Cardiac muscle cell (in vitro differentiated cells and primary cell): Measurements from ENCODE around the gene GRIA3. TPM values are rescaled to one million over a fixed set of nuclear protein-coding genes. Genes with fewer than 3 reads are reported as not detected.

Experiments used
- DNase-seq, 2 donors: peaks; one replicate each; pipeline versions ENCODE4 v3.0.0 to v3.0.0-alpha.2; 2010 to 2017; ENCODE audit warnings: low read depth in 1 of 2, low spot score in 1 of 2
- H3K27ac ChIP-seq: fragments of 200-600 bp; sonication (generic); 2 replicates; pipeline ENCODE4 v1.5.1; 2016
- H3K27me3 ChIP-seq: fragments of 200-600 bp; sonication (generic); 2 replicates; pipeline ENCODE4 v1.6.0; 2016; ENCODE audit warnings: control low read depth
- H3K36me3 ChIP-seq: fragments of 200-600 bp; sonication (generic); 2 replicates; pipeline ENCODE4 v1.5.1; 2016; ENCODE audit warnings: control low read depth
- H3K4me1 ChIP-seq: fragments of 200-600 bp; sonication (generic); 2 replicates; pipeline ENCODE4 v1.8.1; 2017; ENCODE audit warnings: low read depth, mild to moderate bottlenecking, mixed run types
- H3K4me3 ChIP-seq: fragments of 200-600 bp; sonication (generic); 2 replicates; pipeline ENCODE4 v1.5.1; 2016; ENCODE audit warnings: mild to moderate bottlenecking
- H3K9me3 ChIP-seq: fragments of 200-600 bp; sonication (generic); 2 replicates; pipeline ENCODE4 v1.5.1; 2017; ENCODE audit warnings: low read depth, mild to moderate bottlenecking, control low read depth
- CTCF ChIP-seq: IDR thresholded peaks from 2 replicates; pipeline ENCODE4 v1.5.1; 2012; ENCODE audit warnings: low read depth, mild to moderate bottlenecking, low read length
- polyA plus RNA-seq: library from polyadenylated mRNA; unstranded; fragments of >200 nt; fragmentation: Nextera tagmentation; extraction: Ambion mirVana; gene quantifications from 2 replicates; pipeline ENCODE4 v1.2.1, GENCODE V29; 2016
- total RNA-seq: library from RNA; depleted of rRNA; stranded (reverse); fragments of >200 nt; gene quantifications from 2 replicates; pipeline ENCODE4 v1.2.3, GENCODE V29; 2016

The GRIA3 gene
- total and polyA plus RNA-seq, 2 experiments from 2014 or later = 2.8 to 6.1 TPM

GRCh38 chrX:123219916-123220315 is 35.8 kb downstream of the GRIA3 start:
- H3K4me1 ChIP-seq = peaks cover 14% of the 10 kb centered on the region
- no peaks in the 10 kb centered on the region for H3K36me3 ChIP-seq
- no peak overlapping the region for H3K4me3 ChIP-seq
- H3K9me3 ChIP-seq = no peaks in the 10 kb centered on the region
- DNase-seq = peak in 1 of 2 donors; percentile 43
- H3K27me3 ChIP-seq = no peaks in the 10 kb centered on the region
- peak overlapping the region; percentile 30 for H3K27ac ChIP-seq
- no peak for TF ChIP-seq CTCF

- Histone ChIP-seq H3K36me3 (no peaks in the 10 kb centered on the region), H3K27me3 (no peaks in the 10 kb centered on the region), H3K27ac (no peak overlapping the region), H3K4me1 (peaks cover 14% of the 10 kb centered on the region), H3K4me3 (no peak overlapping the region), H3K9me3 (no peaks in the 10 kb centered on the region)
- TF ChIP-seq CTCF = no peak
- no peak for DNase-seq
These were observed 38.8 kb downstream of the GRIA3 start for GRCh38 chrX:123222920-123223319.

- Histone ChIP-seq H3K27ac (no peak overlapping the region), H3K9me3 (no peaks in the 10 kb centered on the region), H3K36me3 (no peaks in the 10 kb centered on the region), H3K4me3 (no peak overlapping the region), H3K4me1 (peaks cover 14% of the 10 kb centered on the region), H3K27me3 (no peaks in the 10 kb centered on the region)
- DNase-seq = no peak
- no peak for TF ChIP-seq CTCF
These were observed 39.3 kb downstream of the GRIA3 start for GRCh38 chrX:123223409-123223808.

GRCh38 chrX:123223859-123224258 is 39.8 kb downstream of the GRIA3 start:
- H3K27me3 ChIP-seq = no peaks in the 10 kb centered on the region
- no peak for TF ChIP-seq CTCF
- H3K9me3 ChIP-seq = no peaks in the 10 kb centered on the region
- H3K36me3 ChIP-seq = no peaks in the 10 kb centered on the region
- no peak for DNase-seq
- no peak overlapping the region for H3K4me3 ChIP-seq
- H3K27ac ChIP-seq = no peak overlapping the region
- H3K4me1 ChIP-seq = peaks cover 11% of the 10 kb centered on the region

- H3K36me3 ChIP-seq = no peaks in the 10 kb centered on the region
- DNase-seq = no peak
- H3K4me3 ChIP-seq = no peak overlapping the region
- TF ChIP-seq CTCF = no peak
- H3K27ac ChIP-seq = no peak overlapping the region
- no peaks in the 10 kb centered on the region for H3K4me1 ChIP-seq
- no peaks in the 10 kb centered on the region for H3K9me3 ChIP-seq
- H3K27me3 ChIP-seq = no peaks in the 10 kb centered on the region
These were observed 46.7 kb downstream of the GRIA3 start for GRCh38 chrX:123230798-123231197.

GRCh38 chrX:123236859-123237258 is 52.8 kb downstream of the GRIA3 start:
- Histone ChIP-seq H3K4me3 (no peak overlapping the region), H3K27ac (no peak overlapping the region), H3K36me3 (no peaks in the 10 kb centered on the region), H3K27me3 (no peaks in the 10 kb centered on the region), H3K4me1 (no peaks in the 10 kb centered on the region), H3K9me3 (no peaks in the 10 kb centered on the region)
- no peak for TF ChIP-seq CTCF
- no peak for DNase-seq
